HepG2 (cell line): ENCODE measurements around the gene PRDM7. TPM values are rescaled to one million over a fixed set of nuclear protein-coding genes. Genes with fewer than 3 reads are reported as not detected.

Experiments
- GABPA ChIP-seq, 2 experiments: IDR thresholded peaks; 2 replicates each; pipeline ENCODE4 v1.6.1; 2011 to 2016; ENCODE audit warnings: low read depth in 2 of 2, low read length in 1 of 2, missing biosample characterization in 1 of 2, missing genetic modification characterization in 1 of 2
- GTF2F1 ChIP-seq: fragments of 150-350 bp; IDR thresholded peaks from 2 replicates; pipeline ENCODE4 v1.6.1; 2014; ENCODE audit warnings: low read length
- MAFF ChIP-seq: IDR thresholded peaks from 2 replicates; pipeline ENCODE4 v1.6.1; 2011; ENCODE audit warnings: low read depth, low read length, improper control_type of control experiment
- MAFG ChIP-seq: sonication (generic); formaldehyde crosslinking; IDR thresholded peaks from 2 replicates; pipeline ENCODE4 v1.5.1; 2020; ENCODE audit warnings: mild to moderate bottlenecking, missing genetic modification reagents
- MED13 ChIP-seq: sonication (generic); formaldehyde crosslinking; IDR thresholded peaks from 2 replicates; pipeline ENCODE4 v1.5.0; 2020; ENCODE audit warnings: missing genetic modification reagents
- PHF5A ChIP-seq: IDR thresholded peaks from one replicate; pipeline ENCODE4 v1.6.1; 2018; ENCODE audit warnings: low read depth, missing genetic modification reagents; ENCODE audit not compliant: unreplicated experiment
- SETDB1 ChIP-seq: sonication (generic); formaldehyde crosslinking; IDR thresholded peaks from 2 replicates; pipeline ENCODE4 v1.5.1; 2020; ENCODE audit warnings: missing genetic modification reagents, mild to moderate bottlenecking, borderline replicate concordance
- SP5 ChIP-seq: IDR thresholded peaks from 2 replicates; pipeline ENCODE4 v1.6.1; 2016; ENCODE audit warnings: low read depth, borderline replicate concordance
- SSRP1 ChIP-seq: IDR thresholded peaks from 2 replicates; pipeline ENCODE4 v1.6.1; 2016; ENCODE audit warnings: control low read depth
- TGIF2 ChIP-seq: IDR thresholded peaks from 2 replicates; pipeline ENCODE4 v1.6.1; 2016; ENCODE audit warnings: control low read depth, missing compliant biosample characterization
- TRIM24 ChIP-seq: sonication (generic); formaldehyde crosslinking; IDR thresholded peaks from 2 replicates; pipeline ENCODE4 v1.8.0; 2022; ENCODE audit warnings: mild to moderate bottlenecking, missing genetic modification reagents
- ZFP36L1 ChIP-seq: sonication (generic); formaldehyde crosslinking; IDR thresholded peaks from 2 replicates; pipeline ENCODE4 v1.8.0; 2022; ENCODE audit warnings: mild to moderate bottlenecking, missing genetic modification reagents, moderate library complexity
- ZNF280B ChIP-seq: sonication (generic); formaldehyde crosslinking; IDR thresholded peaks from 2 replicates; pipeline ENCODE4 v1.5.0; 2020; ENCODE audit warnings: missing genetic modification reagents, mild to moderate bottlenecking, borderline replicate concordance
- ZNF546 ChIP-seq: sonication (generic); formaldehyde crosslinking; conservative IDR thresholded peaks from 2 replicates; pipeline ENCODE4 v1.8.1; 2023; ENCODE audit warnings: mild to moderate bottlenecking, missing genetic modification reagents
- ZNF839 ChIP-seq: sonication (generic); formaldehyde crosslinking; IDR thresholded peaks from 2 replicates; pipeline ENCODE4 v1.4.0; 2020; ENCODE audit warnings: missing genetic modification reagents, mild to moderate bottlenecking, borderline replicate concordance
- ZNF891 ChIP-seq: sonication (generic); formaldehyde crosslinking; IDR thresholded peaks from 2 replicates; pipeline ENCODE4 v1.5.0; 2020; ENCODE audit warnings: mild to moderate bottlenecking, missing genetic modification reagents
- polyA plus RNA-seq, 8 experiments: library from polyadenylated mRNA; depleted of rRNA in 3 of 8; stranded (reverse) in 7 of 8; unstranded in 1 of 8; fragments of >200 nt; fragmentation: Illumina TruSeq in 4 of 8; extraction: Trizol in 4 of 8; gene quantifications; 2 replicates each; pipeline versions ENCODE4 v1.2.1 to v1.2.3, GENCODE V29; 2011 to 2016; ENCODE audit warnings: low read depth in 4 of 8, missing spikeins in 1 of 8, mixed read lengths in 1 of 8; ENCODE audit not compliant: insufficient read depth in 1 of 8
- total RNA-seq, 5 experiments: library from RNA; depleted of rRNA; stranded (reverse); fragments of >200 nt; fragmentation: Illumina TruSeq; extraction: Trizol; gene quantifications; 2 replicates each; pipeline ENCODE4 v1.2.3, GENCODE V29; 2016; ENCODE audit warnings: low read depth in 1 of 5
- TF ChIP-seq, protein P1 (sequence below): sonication (generic); formaldehyde crosslinking; IDR thresholded peaks from 2 replicates; pipeline ENCODE4 v1.4.0; 2020; ENCODE audit warnings: missing genetic modification reagents
- TF ChIP-seq, protein P2 (sequence below): sonication (generic); formaldehyde crosslinking; IDR thresholded peaks from 2 replicates; pipeline ENCODE4 v1.4.0; 2020; ENCODE audit warnings: mild to moderate bottlenecking, missing genetic modification reagents
- TF ChIP-seq, protein P3 (sequence below): sonication (generic); formaldehyde crosslinking; IDR thresholded peaks from 2 replicates; pipeline ENCODE4 v1.4.0; 2020; ENCODE audit warnings: mild to moderate bottlenecking, missing genetic modification reagents

PRDM7 gene
- total and polyA plus RNA-seq, 2 of the 13 experiments (the other 11 are each of a cell fraction or from before 2014, with no cell fraction given) = not detected

DNA sequence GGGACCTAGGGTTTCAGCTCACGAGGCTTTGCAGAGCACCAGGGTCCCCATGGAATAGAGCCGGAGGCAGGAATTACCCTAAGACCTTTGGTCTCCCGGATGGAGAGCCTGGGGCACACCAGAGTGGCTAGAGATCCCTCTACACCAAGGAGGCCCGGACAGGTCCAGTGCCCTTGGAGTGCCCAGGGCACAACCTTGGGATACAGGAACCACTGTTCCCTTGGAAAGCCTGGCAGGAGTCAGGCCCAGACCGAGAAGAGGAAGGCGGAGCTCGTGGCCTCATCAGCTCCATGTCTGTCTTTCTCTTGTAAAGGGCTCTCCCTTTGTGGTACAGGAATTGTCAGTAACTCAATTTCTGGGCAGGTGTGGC lies 54.1 kb downstream of the PRDM7 start (continued):
- TF ChIP-seq GABPA (IDR thresholded peaks at IDR 0.05; ENCODE audit: low read depth, low read length) (no peak), GABPA (CRISPR knock-in tag; IDR thresholded peaks at IDR 0.05; ENCODE audit: low read depth) (no peak), SSRP1 (CRISPR knock-in tag) (no peak), MAFG (CRISPR knock-in tag) (no peak), GTF2F1 (no peak), ZNF891 (CRISPR knock-in tag) (0 out of 2 replicates have a peak, but pooled peaks have one; percentile 15), ZNF280B (CRISPR knock-in tag) (0 out of 2 replicates have a peak, but pooled peaks have one; percentile 5), MED13 (CRISPR knock-in tag) (no peak), ZNF546 (CRISPR knock-in tag) (no peak), PHF5A (CRISPR knock-in tag) (no peak), TGIF2 (CRISPR knock-in tag) (peak; percentile 22; the same call in 1 of the 2 replicates), MAFF (no peak), SETDB1 (no peak), ZNF839 (0 out of 2 replicates have a peak, but pooled peaks have one; percentile 13), TRIM24 (no peak), SP5 (CRISPR knock-in tag) (no peak), ZFP36L1 (CRISPR knock-in tag) (no peak)
- TF ChIP-seq, protein P1, sequence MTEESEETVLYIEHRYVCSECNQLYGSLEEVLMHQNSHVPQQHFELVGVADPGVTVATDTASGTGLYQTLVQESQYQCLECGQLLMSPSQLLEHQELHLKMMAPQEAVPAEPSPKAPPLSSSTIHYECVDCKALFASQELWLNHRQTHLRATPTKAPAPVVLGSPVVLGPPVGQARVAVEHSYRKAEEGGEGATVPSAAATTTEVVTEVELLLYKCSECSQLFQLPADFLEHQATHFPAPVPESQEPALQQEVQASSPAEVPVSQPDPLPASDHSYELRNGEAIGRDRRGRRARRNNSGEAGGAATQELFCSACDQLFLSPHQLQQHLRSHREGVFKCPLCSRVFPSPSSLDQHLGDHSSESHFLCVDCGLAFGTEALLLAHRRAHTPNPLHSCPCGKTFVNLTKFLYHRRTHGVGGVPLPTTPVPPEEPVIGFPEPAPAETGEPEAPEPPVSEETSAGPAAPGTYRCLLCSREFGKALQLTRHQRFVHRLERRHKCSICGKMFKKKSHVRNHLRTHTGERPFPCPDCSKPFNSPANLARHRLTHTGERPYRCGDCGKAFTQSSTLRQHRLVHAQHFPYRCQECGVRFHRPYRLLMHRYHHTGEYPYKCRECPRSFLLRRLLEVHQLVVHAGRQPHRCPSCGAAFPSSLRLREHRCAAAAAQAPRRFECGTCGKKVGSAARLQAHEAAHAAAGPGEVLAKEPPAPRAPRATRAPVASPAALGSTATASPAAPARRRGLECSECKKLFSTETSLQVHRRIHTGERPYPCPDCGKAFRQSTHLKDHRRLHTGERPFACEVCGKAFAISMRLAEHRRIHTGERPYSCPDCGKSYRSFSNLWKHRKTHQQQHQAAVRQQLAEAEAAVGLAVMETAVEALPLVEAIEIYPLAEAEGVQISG (CRISPR knock-in tag) = no peak
- TF ChIP-seq, protein P2, sequence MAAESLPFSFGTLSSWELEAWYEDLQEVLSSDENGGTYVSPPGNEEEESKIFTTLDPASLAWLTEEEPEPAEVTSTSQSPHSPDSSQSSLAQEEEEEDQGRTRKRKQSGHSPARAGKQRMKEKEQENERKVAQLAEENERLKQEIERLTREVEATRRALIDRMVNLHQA (CRISPR knock-in tag) = no peak
- TF ChIP-seq, protein P3, sequence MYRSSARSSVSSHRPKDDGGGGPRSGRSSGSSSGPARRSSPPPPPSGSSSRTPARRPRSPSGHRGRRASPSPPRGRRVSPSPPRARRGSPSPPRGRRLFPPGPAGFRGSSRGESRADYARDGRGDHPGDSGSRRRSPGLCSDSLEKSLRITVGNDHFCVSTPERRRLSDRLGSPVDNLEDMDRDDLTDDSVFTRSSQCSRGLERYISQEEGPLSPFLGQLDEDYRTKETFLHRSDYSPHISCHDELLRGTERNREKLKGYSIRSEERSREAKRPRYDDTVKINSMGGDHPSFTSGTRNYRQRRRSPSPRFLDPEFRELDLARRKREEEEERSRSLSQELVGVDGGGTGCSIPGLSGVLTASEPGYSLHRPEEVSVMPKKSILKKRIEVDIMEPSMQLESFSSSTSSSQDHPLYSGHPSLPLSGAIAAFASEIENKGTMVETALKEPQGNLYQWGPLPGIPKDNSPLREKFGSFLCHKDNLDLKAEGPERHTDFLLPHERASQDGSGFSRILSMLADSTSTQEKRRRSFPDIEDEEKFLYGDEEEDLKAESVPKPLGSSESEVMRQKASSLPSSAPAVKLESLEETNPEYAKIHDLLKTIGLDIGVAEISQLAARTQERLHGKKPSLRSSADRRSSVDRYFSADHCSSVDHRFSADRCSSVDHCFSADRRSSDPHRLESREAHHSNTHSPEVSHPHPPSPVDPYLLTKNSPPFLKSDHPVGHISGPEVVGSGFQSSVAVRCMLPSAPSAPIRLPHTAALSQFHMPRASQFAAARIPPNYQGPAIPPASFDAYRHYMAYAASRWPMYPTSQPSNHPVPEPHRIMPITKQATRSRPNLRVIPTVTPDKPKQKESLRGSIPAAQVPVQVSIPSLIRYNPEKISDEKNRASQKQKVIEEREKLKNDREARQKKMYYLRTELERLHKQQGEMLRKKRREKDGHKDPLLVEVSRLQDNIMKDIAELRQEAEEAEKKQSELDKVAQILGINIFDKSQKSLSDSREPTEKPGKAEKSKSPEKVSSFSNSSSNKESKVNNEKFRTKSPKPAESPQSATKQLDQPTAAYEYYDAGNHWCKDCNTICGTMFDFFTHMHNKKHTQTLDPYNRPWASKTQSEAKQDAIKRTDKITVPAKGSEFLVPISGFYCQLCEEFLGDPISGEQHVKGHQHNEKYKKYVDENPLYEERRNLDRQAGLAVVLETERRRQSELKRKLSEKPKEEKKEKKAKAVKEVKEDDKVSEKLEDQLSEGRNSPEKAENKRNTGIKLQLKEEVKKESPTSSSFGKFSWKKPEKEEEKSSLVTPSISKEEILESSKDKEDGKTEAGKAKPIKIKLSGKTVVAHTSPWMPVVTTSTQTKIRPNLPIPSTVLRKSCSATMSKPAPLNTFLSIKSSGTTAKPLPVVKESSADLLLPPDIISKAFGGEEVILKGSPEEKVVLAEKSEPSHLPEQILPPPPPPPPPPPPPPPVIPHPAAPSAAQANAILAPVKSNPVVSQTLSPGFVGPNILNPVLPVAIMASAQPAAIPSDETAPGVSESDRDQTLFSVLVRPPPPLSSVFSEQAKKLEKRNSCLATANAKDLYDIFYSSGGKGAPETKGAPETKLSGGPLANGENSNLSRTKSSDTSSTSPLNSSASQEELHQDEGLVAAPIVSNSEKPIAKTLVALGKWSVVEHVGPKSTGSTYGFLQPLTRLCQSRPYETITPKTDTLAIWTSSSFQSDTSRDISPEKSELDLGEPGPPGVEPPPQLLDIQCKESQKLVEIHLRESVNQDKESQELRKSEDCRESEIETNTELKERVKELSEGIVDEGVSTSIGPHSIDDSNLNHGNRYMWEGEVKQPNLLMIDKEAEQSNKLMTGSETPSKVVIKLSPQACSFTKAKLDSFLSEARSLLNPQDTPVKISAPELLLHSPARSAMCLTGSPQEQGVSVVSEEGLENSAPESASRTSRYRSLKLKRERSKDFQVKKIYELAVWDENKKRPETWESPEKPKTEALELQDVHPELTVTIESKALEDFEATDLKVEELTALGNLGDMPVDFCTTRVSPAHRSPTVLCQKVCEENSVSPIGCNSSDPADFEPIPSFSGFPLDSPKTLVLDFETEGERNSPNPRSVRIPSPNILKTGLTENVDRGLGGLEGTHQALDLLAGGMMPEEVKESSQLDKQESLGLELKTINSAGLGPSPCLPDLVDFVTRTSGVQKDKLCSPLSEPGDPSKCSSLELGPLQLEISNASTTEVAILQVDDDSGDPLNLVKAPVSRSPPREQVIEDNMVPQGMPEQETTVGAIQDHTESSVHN (CRISPR knock-in tag) = no peak
